H1 (cell line): ENCODE measurements around the gene PXDN. TPM values are rescaled to one million over a fixed set of nuclear protein-coding genes. Genes with fewer than 3 reads are reported as not detected.
"Not testable (repeated sequence)": the region's sequence is repeated elsewhere in the genome, so short reads cannot be mapped to it uniquely, and the experiment has no call there.

Source experiments
- CTCF ChIA-PET: fragments of 300-600 bp; sonication (Branson Sonifier 250); formaldehyde crosslinking; loops from one replicate; lab custom pipeline; 2021; ENCODE audit not compliant: partially characterized antibody; lab: Charles Lee
- POLR2A ChIA-PET: fragments of 300-600 bp; sonication (Branson Sonifier 250); formaldehyde crosslinking; loops from one replicate; lab custom pipeline; 2021; ENCODE audit warnings: inconsistent platforms; ENCODE audit not compliant: partially characterized antibody; lab: Charles Lee
- DNase-seq, 2 experiments: peaks; one replicate each; pipeline versions ENCODE4 v3.0.0 to v3.0.0-alpha.2; 2010 to 2022; ENCODE audit warnings: low spot score in 2 of 2, low read depth in 1 of 2, mixed read lengths in 1 of 2
- FAIRE-seq: peaks from 2 replicates; lab custom pipeline; 2011; peaks lifted over from hg19 to GRCh38; lab: Jason Lieb, UNC
- H2AFZ ChIP-seq: 2 replicates; pipeline ENCODE4 v1.8.1; 2012; ENCODE audit warnings: low read length, inconsistent platforms
- H2AK5ac ChIP-seq: 2 replicates; pipeline ENCODE4 v1.6.1; 2013; ENCODE audit warnings: low read depth, low read length
- H2BK120ac ChIP-seq: replicated peaks from 2 replicates; pipeline ENCODE3; 2013; ENCODE audit warnings: low read depth, low read length, inconsistent platforms
- H2BK12ac ChIP-seq: 2 replicates; pipeline ENCODE4 v1.6.1; 2013; ENCODE audit warnings: low read depth, low read length
- H2BK15ac ChIP-seq: 2 replicates; pipeline ENCODE4 v1.6.1; 2013; ENCODE audit warnings: low read length
- H2BK20ac ChIP-seq: 2 replicates; pipeline ENCODE4 v1.6.1; 2013; ENCODE audit warnings: low read length
- H2BK5ac ChIP-seq: 2 replicates; pipeline ENCODE4 v1.6.1; 2013; ENCODE audit warnings: low read depth, low read length
- H3K14ac ChIP-seq: 2 replicates; pipeline ENCODE4 v1.6.1; 2013; ENCODE audit warnings: inconsistent platforms; ENCODE audit not compliant: insufficient read length
- H3K18ac ChIP-seq: 2 replicates; pipeline ENCODE4 v1.6.1; 2013; ENCODE audit warnings: low read length; ENCODE audit errors: extremely low read depth
- H3K23ac ChIP-seq: 2 replicates; pipeline ENCODE4 v1.6.1; 2013; ENCODE audit warnings: inconsistent platforms; ENCODE audit not compliant: insufficient read length
- H3K23me2 ChIP-seq: 2 replicates; pipeline ENCODE4 v1.6.1; 2013; ENCODE audit warnings: low read depth, low read length
- H3K27ac ChIP-seq: 2 replicates; pipeline ENCODE4 v1.6.1; 2011; ENCODE audit warnings: low read depth, low read length, inconsistent platforms
- H3K27me3 ChIP-seq, 4 experiments: replicated peaks in 1 of 4; 1 replicate in 1 of 4; 2 replicates in 3 of 4; pipeline versions ENCODE4 v1.6.1 to v1.8.1; 2011 to 2013; ENCODE audit warnings: low read length in 3 of 4, mild to moderate bottlenecking in 3 of 4, inconsistent platforms in 2 of 4, mixed read lengths in 2 of 4, moderate library complexity in 1 of 4; ENCODE audit not compliant: control insufficient read depth in 3 of 4, insufficient read depth in 3 of 4; ENCODE audit errors: extremely low read depth in 1 of 4
- H3K36me3 ChIP-seq, 4 experiments: 2 replicates each; pipeline versions ENCODE4 v1.6.1 to v1.8.1; 2011 to 2013; ENCODE audit warnings: mild to moderate bottlenecking in 4 of 4, low read length in 3 of 4, moderate library complexity in 2 of 4, control low read depth in 1 of 4, inconsistent platforms in 1 of 4; ENCODE audit not compliant: insufficient read depth in 4 of 4, control insufficient read depth in 2 of 4
- H3K4ac ChIP-seq: replicated peaks from 2 replicates; pipeline ENCODE3; 2013; ENCODE audit warnings: low read length, low read depth, mixed read lengths, inconsistent platforms; ENCODE audit not compliant: insufficient read length
- H3K4me1 ChIP-seq, 4 experiments: replicated peaks in 1 of 4; 1 replicate in 1 of 4; 2 replicates in 3 of 4; pipeline versions ENCODE4 v1.6.1 to v1.8.1; 2011 to 2013; ENCODE audit warnings: low read length in 3 of 4, inconsistent platforms in 2 of 4, mixed read lengths in 1 of 4; ENCODE audit not compliant: insufficient read depth in 4 of 4, control insufficient read depth in 3 of 4
- H3K4me2 ChIP-seq, 2 experiments: 2 replicates each; pipeline versions ENCODE4 v1.6.1 to v1.8.1; 2011 to 2013; ENCODE audit warnings: low read depth in 2 of 2, low read length in 2 of 2, control low read depth in 1 of 2, inconsistent platforms in 1 of 2, mild to moderate bottlenecking in 1 of 2; ENCODE audit not compliant: insufficient read depth in 1 of 2
- H3K4me3 ChIP-seq, 4 experiments: fragments of 200-600, 300-600 bp in 1 of 4; sonication (generic), shearing (Covaris generic), sonication (Bioruptor Twin) in 1 of 4; 2 replicates each; pipeline versions ENCODE4 v1.5.1 to v1.8.1; 2011 to 2016; ENCODE audit warnings: low read length in 4 of 4, low read depth in 3 of 4, control low read depth in 2 of 4, inconsistent platforms in 2 of 4, mild to moderate bottlenecking in 2 of 4, mixed read lengths in 1 of 4, moderate library complexity in 1 of 4; ENCODE audit not compliant: insufficient read depth in 2 of 4; ENCODE audit errors: extremely low read depth in 1 of 4
- H3K56ac ChIP-seq: replicated peaks from 2 replicates; pipeline ENCODE3; 2013; ENCODE audit warnings: low read depth, mild to moderate bottlenecking, mixed read lengths, low read length, inconsistent platforms; ENCODE audit not compliant: insufficient read length
- H3K79me1 ChIP-seq: 2 replicates; pipeline ENCODE4 v1.6.1; 2013; ENCODE audit warnings: low read depth, low read length, control low read depth
- H3K79me2 ChIP-seq, 2 experiments: 2 replicates each; pipeline versions ENCODE4 v1.6.1 to v1.8.1; 2012 to 2013; ENCODE audit warnings: low read length in 2 of 2, mild to moderate bottlenecking in 2 of 2, inconsistent platforms in 1 of 2; ENCODE audit not compliant: insufficient read depth in 2 of 2, control insufficient read depth in 1 of 2
- H3K9ac ChIP-seq, 4 experiments: replicated peaks in 1 of 4; 1 replicate in 1 of 4; 2 replicates in 3 of 4; pipeline versions ENCODE4 v1.6.1 to v1.8.1; 2011 to 2013; ENCODE audit warnings: low read depth in 3 of 4, low read length in 3 of 4, control low read depth in 2 of 4, mild to moderate bottlenecking in 2 of 4, moderate library complexity in 2 of 4, inconsistent platforms in 1 of 4; ENCODE audit errors: extremely low read depth in 1 of 4
- H3K9me3 ChIP-seq, 2 experiments: 2 replicates each; pipeline versions ENCODE4 v1.6.1 to v1.8.1; 2012 to 2013; ENCODE audit warnings: mild to moderate bottlenecking in 2 of 2, moderate library complexity in 2 of 2, control low read depth in 1 of 2, inconsistent platforms in 1 of 2, low read depth in 1 of 2, low read length in 1 of 2, mixed read lengths in 1 of 2; ENCODE audit not compliant: insufficient read depth in 2 of 2
- H4K20me1 ChIP-seq, 2 experiments: replicated peaks in 1 of 2; 2 replicates each; pipeline versions ENCODE3 to v1.8.1; 2011 to 2013; ENCODE audit warnings: inconsistent platforms in 2 of 2, low read length in 2 of 2, mild to moderate bottlenecking in 1 of 2; ENCODE audit not compliant: insufficient read depth in 2 of 2, control insufficient read depth in 1 of 2
- H4K5ac ChIP-seq: 2 replicates; pipeline ENCODE4 v1.6.1; 2013; ENCODE audit warnings: low read length, low read depth, mixed read lengths, inconsistent platforms; ENCODE audit not compliant: insufficient read length
- H4K8ac ChIP-seq: 2 replicates; pipeline ENCODE4 v1.8.0; 2013; ENCODE audit warnings: mild to moderate bottlenecking, moderate library complexity, low read length, inconsistent platforms; ENCODE audit not compliant: insufficient read depth; ENCODE audit errors: extremely low read depth
- H4K91ac ChIP-seq: replicated peaks from 2 replicates; pipeline ENCODE3; 2013; ENCODE audit warnings: low read length, mixed read lengths, inconsistent platforms; ENCODE audit not compliant: insufficient read length
- WGBS, 2 experiments: shearing (Covaris generic) in 1 of 2; methylation state at CpG; one replicate each; pipeline versions ENCODE4 v1.1.6 to v1.1.7; 2013 to 2015; ENCODE audit warnings: low lambda C conversion rate in 2 of 2, mixed read lengths in 2 of 2, inconsistent platforms in 1 of 2, low coverage in 1 of 2, missing lambda C conversion rate in 1 of 2; ENCODE audit not compliant: insufficient replicate concordance in 2 of 2, insufficient coverage in 1 of 2, insufficient read length in 1 of 2; ENCODE audit errors: extremely low coverage in 1 of 2, missing lambda C conversion rate in 1 of 2; 5-methylcytosine and 5-hydroxymethylcytosine counted together
- polyA plus RNA-seq, 7 experiments: library from polyadenylated mRNA; depleted of rRNA in 3 of 7; stranded (reverse) in 5 of 7; unstranded in 2 of 7; fragments of >200 nt in 5 of 7; fragments of 200-250 nt in 2 of 7; gene quantifications; 1 replicate in 5 of 7; 2 replicates in 1 of 7; 4 replicates in 1 of 7; pipeline versions ENCODE4 v1.2.1 to v1.2.3, GENCODE V29; 2011 to 2013; ENCODE audit warnings: missing spikeins in 2 of 7, mixed read lengths in 2 of 7
- total RNA-seq: library from RNA; stranded (reverse); fragmentation: NEBNext Ultra II Directional; extraction: Animal tissue kit (Norgen Biotek cat#: 25700); gene quantifications from 2 replicates; pipeline ENCODE4 v1.2.1, GENCODE V29; 2021

PXDN gene
- total and polyA plus RNA-seq, 2 of the 8 experiments (the other 6 are each of a cell fraction or from before 2014, with no cell fraction given), result 104 to 141 TPM

DNA sequence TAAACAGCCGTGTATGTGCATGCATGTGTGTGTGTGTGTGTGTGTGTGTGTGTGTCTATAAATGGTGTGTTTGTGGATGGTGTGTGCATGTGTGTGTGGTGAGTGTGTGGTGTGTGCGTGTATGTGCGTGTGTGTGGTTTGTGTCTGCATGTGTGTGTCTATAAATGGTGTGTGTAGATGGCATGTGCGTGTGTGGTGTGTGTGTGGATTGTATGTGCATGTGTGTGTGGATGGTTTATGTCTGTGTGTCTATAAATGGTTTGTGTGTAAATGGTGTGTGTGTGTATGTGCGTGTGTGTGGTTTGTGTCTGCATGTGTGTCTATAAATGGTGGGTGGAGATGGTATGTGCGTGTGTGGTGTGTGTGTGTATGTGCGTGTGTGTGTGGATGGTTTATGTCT, 65.2 kb downstream of the PXDN start:
- Histone ChIP-seq H3K56ac (peak overlapping the region; percentile 98), H3K23me2 (peaks cover 12% of the 10 kb centered on the region; the same call in 1 of the 2 replicates), H4K20me1 (peaks cover 2 to 24% of the 10 kb centered on the region in 2 experiments), H3K36me3 (peaks cover 21 to 58% (median 39%) of the 10 kb centered on the region in 4 experiments; a peak in 7 of 8 replicates), H2BK5ac (peak overlapping the region; percentile 72)
- POLR2A ChIA-PET, result interaction anchor here (1.0 kb wide), 1 partner anchor 63 kb away, joined by 3 read pairs; no protein-coding TSS in a partner anchor
- not testable (repeated sequence) for H3K9me3 ChIP-seq, H3K27me3 ChIP-seq, H2BK12ac ChIP-seq, H3K18ac ChIP-seq, H4K5ac ChIP-seq, H3K79me2 ChIP-seq, H4K8ac ChIP-seq, H2AFZ ChIP-seq, H2AK5ac ChIP-seq, H3K9ac ChIP-seq, H4K91ac ChIP-seq, H3K4me3 ChIP-seq, H3K4ac ChIP-seq, H3K14ac ChIP-seq, H2BK20ac ChIP-seq, H3K4me2 ChIP-seq, H3K4me1 ChIP-seq, H3K27ac ChIP-seq, H2BK15ac ChIP-seq, H3K23ac ChIP-seq, DNase-seq, H2BK120ac ChIP-seq, H3K79me1 ChIP-seq
- CTCF ChIA-PET, result interaction anchor here (0.9 to 1.7 kb wide), 13 partner anchors 16 to 141 kb away, joined by 3 to 5 read pairs (median 4); no protein-coding TSS in a partner anchor
- peak; percentile 87 for FAIRE-seq
- whole genome bisulfite sequencing, 2 experiments, result 89 to 100% methylated on average over 2 to 7 of the region's 7 CpGs
